Immature natural killer cell (primary cell): ENCODE measurements around the gene IRF1. TPM values are rescaled to one million over a fixed set of nuclear protein-coding genes. Genes with fewer than 3 reads are reported as not detected.

ENCODE experiments used
- DNase-seq, 3 donors: peaks; one replicate each; pipeline ENCODE4 v3.0.0; 2022; ENCODE audit warnings: mixed read lengths in 1 of 3
- H3K27ac Mint-ChIP-seq, 6 donors: one replicate each; pipeline ENCODE4 v1.8.0; 2020; ENCODE audit warnings: mixed read lengths in 6 of 6, mild to moderate bottlenecking in 5 of 6, inconsistent platforms in 4 of 6, moderate library complexity in 3 of 6
- H3K27me3 Mint-ChIP-seq, 3 donors: one replicate each; pipeline ENCODE4 v1.8.0; 2020 to 2021; ENCODE audit warnings: low read depth in 3 of 3, mild to moderate bottlenecking in 3 of 3, mixed read lengths in 3 of 3, moderate library complexity in 3 of 3, inconsistent platforms in 1 of 3
- H3K36me3 Mint-ChIP-seq, 3 donors: one replicate each; pipeline ENCODE4 v1.8.0; 2020; ENCODE audit warnings: mixed read lengths in 3 of 3, inconsistent platforms in 2 of 3, mild to moderate bottlenecking in 2 of 3
- H3K4me1 Mint-ChIP-seq, 2 donors: one replicate each; pipeline ENCODE4 v1.8.0; 2020; ENCODE audit warnings: inconsistent platforms in 2 of 2, mild to moderate bottlenecking in 2 of 2, mixed read lengths in 2 of 2, moderate library complexity in 1 of 2
- H3K4me3 Mint-ChIP-seq, 5 donors: one replicate each; pipeline ENCODE4 v1.8.0; 2020; ENCODE audit warnings: mild to moderate bottlenecking in 5 of 5, mixed read lengths in 5 of 5, inconsistent platforms in 3 of 5, moderate library complexity in 3 of 5
- H3K9me3 Mint-ChIP-seq, 6 donors: one replicate each; pipeline ENCODE4 v1.8.0; 2020; ENCODE audit warnings: mild to moderate bottlenecking in 6 of 6, mixed read lengths in 6 of 6, inconsistent platforms in 4 of 6, moderate library complexity in 3 of 6
- polyA plus RNA-seq, 3 donors: library from polyadenylated mRNA; unstranded; fragments of 300-500 nt; fragmentation: Illumina TruSeq; gene quantifications; one replicate each; pipeline ENCODE4 v1.2.3, GENCODE V29; 2021

IRF1 gene
- polyA plus RNA-seq, 3 donors from 2014 or later, result 349 to 460 (median 371) TPM

DNA sequence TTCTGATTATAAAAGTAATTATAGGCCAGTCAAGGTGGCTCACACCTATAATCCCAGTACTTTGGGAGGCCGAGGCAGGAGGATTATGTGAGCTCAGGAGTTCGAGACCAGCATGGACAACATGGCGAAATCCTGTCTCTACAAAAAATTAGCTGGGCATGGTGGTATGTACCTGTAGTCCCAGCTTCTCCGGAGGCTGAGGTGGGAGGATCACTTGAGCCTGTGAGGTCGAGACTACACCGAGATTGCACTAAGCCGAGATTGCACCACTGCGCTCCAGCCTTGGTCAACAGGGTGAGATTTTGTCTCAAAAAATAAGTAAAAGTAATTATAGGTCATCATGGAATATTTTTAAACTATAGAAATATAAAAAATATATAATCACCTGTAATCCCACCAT lies 18.1 kb downstream of the IRF1 start:
- Mint-ChIP-seq H3K9me3 (peaks cover 0 to 3% (median 0%) of the 10 kb centered on the region in 6 donors), H3K36me3 (peaks cover 5 to 17% (median 9%) of the 10 kb centered on the region in 3 donors), H3K4me1 (peaks cover 98 to 100% of the 10 kb centered on the region in 2 donors), H3K27me3 (peaks cover 58 to 76% (median 61%) of the 10 kb centered on the region in 3 donors), H3K4me3 (peak overlapping the region; percentile 38 to 87 (median 56)), H3K27ac (peak overlapping the region; percentile 98 to 100 (median 100))
- peak in 1 of 3 donors; percentile 37 for DNase-seq

DNA sequence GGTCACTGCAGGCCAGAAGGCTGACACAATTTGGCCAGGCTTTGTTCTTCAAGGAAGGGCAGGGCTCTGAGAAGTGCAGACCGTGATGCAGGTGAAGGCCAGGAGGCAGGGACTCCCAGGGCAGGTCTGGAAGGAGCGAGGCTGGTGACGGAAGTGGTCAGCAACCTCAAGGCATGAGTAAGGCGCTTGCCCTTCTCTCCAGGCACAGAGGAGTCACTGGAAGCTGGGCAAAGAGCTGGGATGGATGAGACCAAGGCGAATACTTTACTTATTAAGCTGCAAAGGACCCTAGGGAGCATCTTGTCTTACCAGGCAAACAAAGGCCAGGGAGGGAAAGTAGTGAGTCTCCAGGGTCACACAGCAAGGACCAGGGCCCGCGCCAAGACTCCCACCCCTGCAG lies 18.6 kb downstream of the IRF1 start:
- peak overlapping the region; percentile 71 to 85 (median 75) for H3K4me3 Mint-ChIP-seq
- H3K27ac Mint-ChIP-seq, result peak overlapping the region; percentile 98 to 100 (median 100)
- peaks cover 58 to 72% (median 60%) of the 10 kb centered on the region in 3 donors for H3K27me3 Mint-ChIP-seq
- peaks cover 5 to 17% (median 9%) of the 10 kb centered on the region in 3 donors for H3K36me3 Mint-ChIP-seq
- peak; percentile 54 to 64 (median 58) for DNase-seq
- H3K4me1 Mint-ChIP-seq, result peaks cover 98 to 100% of the 10 kb centered on the region in 2 donors
- H3K9me3 Mint-ChIP-seq, result peaks cover 0 to 2% (median 0%) of the 10 kb centered on the region in 6 donors

DNA sequence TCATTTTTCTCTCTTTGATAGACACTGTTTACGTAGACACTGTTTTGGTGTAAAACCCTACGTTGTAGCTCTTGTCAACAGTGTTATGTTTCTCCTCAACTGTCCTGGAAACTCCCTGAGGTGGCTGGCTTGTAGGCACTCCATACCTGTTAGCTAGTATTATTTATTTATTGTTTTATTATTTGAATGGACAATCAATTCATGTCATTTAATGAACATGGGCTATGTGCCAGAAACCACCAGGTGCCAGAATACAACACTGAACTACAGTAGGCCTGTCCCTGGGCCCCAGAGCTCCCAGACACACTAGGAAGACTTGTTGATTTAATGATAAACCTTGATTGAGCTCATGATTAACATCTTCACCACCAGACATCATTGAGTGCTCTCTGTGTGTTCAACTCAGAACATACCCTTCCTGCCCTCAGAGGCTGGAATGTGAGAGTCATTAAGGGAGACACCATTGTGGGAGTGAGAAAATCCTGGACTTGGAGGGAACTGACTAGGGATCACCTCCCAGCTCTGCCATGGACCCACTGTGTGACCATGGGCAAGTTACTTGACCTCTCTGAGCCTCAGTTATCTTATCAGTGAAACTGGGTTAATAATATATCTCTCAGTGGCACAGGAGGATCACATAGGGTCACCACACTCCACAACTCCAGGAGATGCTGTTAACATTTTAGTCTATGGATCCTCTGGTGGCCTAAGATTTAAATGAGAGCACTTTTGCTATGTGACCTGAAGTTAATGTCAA lies 19.2 kb downstream of the IRF1 start:
- peaks cover 60 to 72% (median 60%) of the 10 kb centered on the region in 3 donors for H3K27me3 Mint-ChIP-seq
- peak overlapping the region; percentile 71 to 85 (median 76) for H3K4me3 Mint-ChIP-seq
- H3K36me3 Mint-ChIP-seq, result peaks cover 5 to 17% (median 9%) of the 10 kb centered on the region in 3 donors
- H3K27ac Mint-ChIP-seq, result peak overlapping the region; percentile 98 to 100 (median 100)
- peaks cover 98 to 100% of the 10 kb centered on the region in 2 donors for H3K4me1 Mint-ChIP-seq
- peaks cover 0 to 2% (median 0%) of the 10 kb centered on the region in 6 donors for H3K9me3 Mint-ChIP-seq
- peak; percentile 44 to 57 (median 55) for DNase-seq

DNA sequence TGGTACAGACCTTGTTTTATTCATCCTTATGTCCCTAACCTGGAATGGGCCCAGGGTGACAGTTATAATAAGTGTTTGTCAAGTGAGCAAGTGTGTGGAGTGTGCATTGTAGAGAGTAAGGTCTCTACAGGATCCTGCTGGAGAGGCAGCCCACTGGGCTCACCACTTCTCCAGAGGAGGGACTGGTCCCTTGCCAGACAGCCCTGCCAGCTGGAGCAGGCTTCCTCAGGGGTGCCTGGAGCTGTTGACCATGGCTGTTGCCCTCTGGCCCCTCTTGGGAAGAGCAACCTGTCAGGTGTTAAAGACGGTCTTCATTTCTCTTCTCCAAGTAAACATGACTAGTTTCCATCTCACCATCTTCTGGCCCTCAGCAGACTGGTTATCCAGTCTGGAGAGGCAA lies 20.0 kb downstream of the IRF1 start:
- Mint-ChIP-seq H3K27me3 (peaks cover 54 to 67% (median 59%) of the 10 kb centered on the region in 3 donors), H3K27ac (peak overlapping the region; percentile 98 to 100 (median 100)), H3K4me3 (peak overlapping the region; percentile 54 to 85 (median 71)), H3K9me3 (peaks cover 0 to 2% (median 0%) of the 10 kb centered on the region in 6 donors), H3K4me1 (peaks cover 98 to 100% of the 10 kb centered on the region in 2 donors), H3K36me3 (peaks cover 4 to 17% (median 5%) of the 10 kb centered on the region in 3 donors)
- no peak for DNase-seq

DNA sequence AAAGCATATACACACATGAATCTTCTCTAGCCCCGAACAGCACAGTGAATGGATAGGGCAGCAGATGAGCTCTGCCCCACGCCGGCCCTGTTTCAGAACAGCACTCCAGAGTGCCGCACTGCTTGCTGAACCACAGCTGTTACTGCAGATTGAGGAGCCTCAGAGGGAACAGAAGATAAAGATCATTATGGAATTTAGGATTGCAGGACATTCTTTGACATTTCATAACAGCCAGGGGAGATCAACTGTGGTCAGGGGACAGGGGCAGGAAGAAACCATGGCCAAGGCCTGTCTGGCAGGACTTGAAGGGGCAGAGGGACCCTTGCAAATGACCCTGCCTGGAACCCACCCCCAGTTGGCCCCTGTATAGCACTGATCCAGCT lies 20.6 kb downstream of the IRF1 start:
- H3K4me1 Mint-ChIP-seq, result peaks cover 98 to 100% of the 10 kb centered on the region in 2 donors
- H3K4me3 Mint-ChIP-seq, result peak overlapping the region; percentile 54 to 85 (median 78)
- peaks cover 0 to 2% (median 0%) of the 10 kb centered on the region in 6 donors for H3K9me3 Mint-ChIP-seq
- H3K36me3 Mint-ChIP-seq, result peaks cover 4 to 17% (median 5%) of the 10 kb centered on the region in 3 donors
- no peak for DNase-seq
- peaks cover 56 to 63% (median 58%) of the 10 kb centered on the region in 3 donors for H3K27me3 Mint-ChIP-seq
- peak overlapping the region; percentile 98 to 100 (median 100) for H3K27ac Mint-ChIP-seq

GRCh38 chr5:132469380-132470009 lies 21.1 kb downstream of the IRF1 start:
- Mint-ChIP-seq H3K4me3 (peak overlapping the region; percentile 54 to 85 (median 78)), H3K9me3 (peaks cover 0 to 2% (median 0%) of the 10 kb centered on the region in 6 donors), H3K27me3 (peaks cover 53 to 61% (median 54%) of the 10 kb centered on the region in 3 donors), H3K36me3 (peaks cover 4 to 22% (median 5%) of the 10 kb centered on the region in 3 donors), H3K27ac (peak overlapping the region; percentile 98 to 100 (median 100)), H3K4me1 (peaks cover 98 to 100% of the 10 kb centered on the region in 2 donors)
- DNase-seq, result no peak

DNA sequence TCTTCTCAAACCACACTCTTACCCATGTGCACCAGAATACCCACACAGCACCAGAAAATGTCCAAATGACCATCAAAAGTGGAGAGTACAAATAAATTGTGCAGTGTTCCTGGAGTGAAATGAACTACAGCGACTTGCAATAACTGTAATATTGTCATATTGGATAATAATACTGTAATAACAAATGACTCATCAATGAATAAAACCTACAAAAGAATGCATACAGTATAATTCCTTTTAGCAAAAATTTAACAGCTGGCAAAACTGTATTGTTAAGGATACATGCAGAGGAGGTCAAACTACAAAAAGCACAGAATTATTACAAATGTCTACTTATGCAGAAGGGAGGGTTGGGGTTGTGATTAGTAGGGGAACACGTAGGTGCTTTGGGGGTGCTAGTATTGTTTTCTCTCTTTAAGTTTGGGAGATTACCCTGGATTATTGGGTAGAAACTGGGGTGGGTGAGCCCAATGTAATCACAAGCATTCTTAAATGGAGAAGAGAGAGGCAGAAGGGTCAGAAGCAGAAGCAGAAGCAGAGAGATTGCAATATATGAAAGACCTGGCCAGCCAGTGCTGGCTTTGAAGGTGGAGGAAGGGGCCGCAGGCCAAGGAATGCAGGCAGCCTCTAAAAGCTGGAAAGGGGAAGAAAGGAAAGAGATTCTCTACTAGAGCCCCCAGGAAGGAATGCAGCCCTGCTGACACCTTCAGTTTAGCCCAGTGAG lies 21.8 kb downstream of the IRF1 start:
- peaks cover 4 to 26% (median 9%) of the 10 kb centered on the region in 3 donors for H3K36me3 Mint-ChIP-seq
- peak overlapping the region; percentile 98 to 100 (median 100) for H3K27ac Mint-ChIP-seq
- peaks cover 98 to 100% of the 10 kb centered on the region in 2 donors for H3K4me1 Mint-ChIP-seq
- DNase-seq, result no peak
- H3K27me3 Mint-ChIP-seq, result peaks cover 49 to 59% (median 51%) of the 10 kb centered on the region in 3 donors
- peak overlapping the region; percentile 54 to 85 (median 66) for H3K4me3 Mint-ChIP-seq
- peaks cover 0 to 2% (median 0%) of the 10 kb centered on the region in 6 donors for H3K9me3 Mint-ChIP-seq

DNA sequence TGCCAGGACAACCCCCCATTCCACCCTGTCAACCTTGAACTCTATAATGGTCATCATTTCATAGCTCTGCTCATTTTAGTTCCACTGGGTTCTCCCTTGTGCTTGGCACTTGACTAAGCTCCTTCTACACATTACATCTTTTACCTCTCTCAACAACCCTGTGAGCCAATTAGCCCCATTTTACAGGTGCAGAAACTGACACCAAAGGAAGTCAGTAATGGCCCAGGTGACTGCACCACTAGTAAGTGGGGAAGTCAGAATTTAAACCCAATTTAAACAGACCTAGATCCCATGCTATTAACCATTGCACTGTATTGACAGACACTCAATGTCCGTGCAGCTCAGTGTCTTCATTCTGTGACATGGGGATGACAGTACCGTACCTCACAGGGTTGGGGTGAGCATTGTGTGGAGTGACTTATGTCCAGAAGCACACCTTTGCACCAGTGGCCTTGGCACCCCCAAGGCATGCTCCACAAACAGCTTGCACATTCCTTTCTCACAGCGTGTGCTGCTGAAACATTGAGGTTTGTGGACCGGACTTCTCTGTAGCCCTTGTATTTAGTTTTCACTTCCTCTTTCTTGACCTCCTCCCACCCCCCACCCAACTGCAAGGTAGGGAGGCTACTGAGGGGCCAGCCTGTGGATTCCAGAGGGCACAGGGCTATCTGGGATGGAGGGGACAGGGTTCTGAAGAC lies 23.1 kb downstream of the IRF1 start:
- peak overlapping the region; percentile 98 to 100 (median 100) for H3K27ac Mint-ChIP-seq
- peaks cover 11 to 27% (median 18%) of the 10 kb centered on the region in 3 donors for H3K36me3 Mint-ChIP-seq
- H3K27me3 Mint-ChIP-seq, result peaks cover 41 to 52% (median 42%) of the 10 kb centered on the region in 3 donors
- peak overlapping the region; percentile 76 to 88 (median 80) for H3K4me3 Mint-ChIP-seq
- peaks cover 99 to 100% of the 10 kb centered on the region in 2 donors for H3K4me1 Mint-ChIP-seq
- peaks cover 0 to 2% (median 0%) of the 10 kb centered on the region in 6 donors for H3K9me3 Mint-ChIP-seq
- DNase-seq, result no peak

DNA sequence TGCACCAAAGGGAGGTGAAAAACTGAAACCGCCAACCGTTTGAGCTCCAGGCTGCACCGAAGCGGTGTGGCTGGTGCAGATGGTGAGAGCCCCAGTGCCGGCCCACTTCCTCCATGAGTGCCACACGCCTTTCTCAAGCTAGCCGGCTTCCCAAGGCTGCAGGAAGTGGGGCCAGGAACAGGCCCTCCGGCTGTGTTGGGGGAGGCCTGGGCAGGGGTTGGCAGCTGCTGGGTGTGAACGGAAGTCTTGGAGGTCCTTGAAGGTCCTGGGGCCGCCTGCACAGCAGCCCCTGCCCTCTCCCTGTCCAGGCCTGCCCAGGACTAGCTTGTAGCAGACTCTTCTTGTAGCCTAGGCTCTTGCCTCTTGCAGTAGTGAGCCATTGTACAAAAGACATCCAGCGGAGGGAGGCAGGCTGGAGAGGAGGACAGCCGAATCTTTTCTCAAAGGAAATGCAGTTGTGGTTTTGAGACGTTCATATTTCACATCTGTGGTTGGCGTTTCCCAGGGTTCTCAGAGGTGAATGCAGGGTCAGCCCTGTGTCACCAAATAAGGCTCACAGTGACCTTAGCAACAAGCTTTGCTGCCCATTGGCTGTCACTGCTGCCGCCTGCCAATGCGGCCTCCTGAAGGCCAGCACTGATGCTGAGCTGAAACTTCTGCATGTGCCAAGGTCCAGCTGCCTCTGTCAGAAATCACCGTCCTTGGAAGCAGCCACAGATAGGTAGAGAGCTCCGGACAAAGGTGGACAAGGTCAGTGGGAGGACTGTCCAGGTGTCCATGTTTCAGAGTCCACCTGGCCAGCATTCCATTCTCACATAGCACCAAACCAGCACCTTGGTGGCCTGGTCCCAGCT lies 23.9 kb downstream of the IRF1 start:
- peak; percentile 93 to 94 (median 94) for DNase-seq
- Mint-ChIP-seq H3K4me3 (peak overlapping the region; percentile 76 to 88 (median 80)), H3K4me1 (peaks cover 100% of the 10 kb centered on the region in 2 donors), H3K36me3 (peaks cover 15 to 32% (median 23%) of the 10 kb centered on the region in 3 donors), H3K27me3 (peaks cover 35 to 46% (median 36%) of the 10 kb centered on the region in 3 donors), H3K27ac (peak overlapping the region; percentile 98 to 100 (median 100)), H3K9me3 (peaks cover 0 to 2% (median 0%) of the 10 kb centered on the region in 6 donors)

GRCh38 chr5:132465059-132465707 lies 25.4 kb downstream of the IRF1 start:
- H3K27me3 Mint-ChIP-seq, result peaks cover 33 to 43% (median 41%) of the 10 kb centered on the region in 3 donors
- H3K4me3 Mint-ChIP-seq, result peak overlapping the region; percentile 76 to 88 (median 80)

GRCh38 chr5:132464156-132464939 lies 26.2 kb downstream of the IRF1 start:
- Mint-ChIP-seq H3K4me3 (peak overlapping the region; percentile 76 to 88 (median 80)), H3K27ac (peak overlapping the region; percentile 98 to 100 (median 100))
- peak; percentile 42 to 58 (median 55) for DNase-seq

More at GRCh38 chr5:132465059-132465707, 25.4 kb downstream of the IRF1 start:
- Mint-ChIP-seq H3K36me3 (peaks cover 23 to 41% (median 34%) of the 10 kb centered on the region in 3 donors), H3K4me1 (peaks cover 100% of the 10 kb centered on the region in 2 donors), H3K9me3 (peaks cover 0 to 2% (median 0%) of the 10 kb centered on the region in 6 donors), H3K27ac (peak overlapping the region; percentile 98 to 100 (median 100))
- DNase-seq, result peak in 2 of 3 donors; percentile 21 to 22

More at GRCh38 chr5:132464156-132464939, 26.2 kb downstream of the IRF1 start:
- Mint-ChIP-seq H3K9me3 (peaks cover 0 to 2% (median 0%) of the 10 kb centered on the region in 6 donors), H3K4me1 (peaks cover 100% of the 10 kb centered on the region in 2 donors), H3K36me3 (peaks cover 23 to 36% (median 34%) of the 10 kb centered on the region in 3 donors), H3K27me3 (peaks cover 32 to 44% (median 36%) of the 10 kb centered on the region in 3 donors)
